Pancreas (tissue), 10 donors: ENCODE measurements around the gene DUS1L. TPM values are rescaled to one million over a fixed set of nuclear protein-coding genes. Genes with fewer than 3 reads are reported as not detected.

ENCODE experiments used
- ATAC-seq, 4 donors: fragments of 200-7000 bp; cut with Tn5 transposase; one replicate each; pipeline versions ENCODE4 v1.8.0 to v1.9.1; 2020; ENCODE audit warnings: mild to moderate bottlenecking in 4 of 4, moderate library complexity in 4 of 4
- DNase-seq, 6 donors: peaks; one replicate each; pipeline ENCODE4 v3.0.0-alpha.2; 2020
- FAIRE-seq: peaks from 2 replicates; lab custom pipeline; 2012; peaks lifted over from hg19 to GRCh38; lab: Jason Lieb, UNC
- H3K27ac ChIP-seq, 4 donors: fragments of 200-600 bp; sonication (generic); 1 replicate in 3 of 4; 2 replicates in 1 of 4; pipeline versions ENCODE4 v1.5.0 to v1.8.0; 2020
- H3K27me3 ChIP-seq, 4 donors: fragments of 200-600 bp; one replicate each; pipeline ENCODE4 v1.8.0; 2021
- H3K36me3 ChIP-seq, 3 donors: fragments of 200-600 bp; sonication (generic) in 1 of 3; one replicate each; pipeline versions ENCODE4 v1.5.0 to v1.8.0; 2020 to 2021
- H3K4me1 ChIP-seq, 3 donors: fragments of 200-600 bp; one replicate each; pipeline ENCODE4 v1.8.0; 2021
- H3K4me3 ChIP-seq, 4 donors: fragments of 200-600 bp; sonication (generic) in 2 of 4; one replicate each; pipeline versions ENCODE4 v1.5.0 to v1.8.0; 2020 to 2021
- H3K9me3 ChIP-seq, 4 donors: fragments of 200-600 bp; one replicate each; pipeline ENCODE4 v1.8.0; 2021
- WGBS, 2 donors: extraction: QIAGEN DNeasy Blood & Tissue Kit; methylation state at CpG; one replicate each; pipeline ENCODE4 v1.1.7; 2013; 5-methylcytosine and 5-hydroxymethylcytosine counted together
- intact Hi-C, 3 donors: fragments of 100-400 bp; cut with DNase I; formaldehyde crosslinking; loops; one replicate each; pipeline versions ENCODE4 v1.11.1 to v1.14.2; 2022
- polyA plus RNA-seq, 2 donors: library from polyadenylated mRNA; stranded (reverse); fragments of 200-250 nt; gene quantifications; one replicate each; pipeline ENCODE4 v1.2.3, GENCODE V29; 2013
- total RNA-seq, 6 donors: library from RNA; stranded (reverse); fragmentation: NEBNext Ultra II Directional in 4 of 6; extraction: Animal tissue kit (Norgen Biotek cat#: 25700) in 4 of 6; gene quantifications; one replicate each; pipeline versions ENCODE4 v1.2.1 to v1.2.4, GENCODE V29; 2021 to 2023
- TF ChIP-seq, protein P1 (sequence below), 4 donors: fragments of 200-600 bp; sonication (generic) in 3 of 4; IDR thresholded peaks; one replicate each; pipeline versions ENCODE4 v1.5.0 to v1.8.0; 2021; ENCODE audit warnings: antibody characterized with exemption in 4 of 4
- donor health status: healthy with polysubstance abuse.
- donor health status: DM: no; HTN: no; CAD: no; lungs with moderate emphysema.
- donor health status: DM: no; HTN: no; CAD: no.
- donor health status: control.
- donor health status: control.
- donor health status: Bipolar disorder and iron deficiency.
- donor health status: DM: yes; HTN: yes; CAD: no.
- donor health status: DM: no; HTN: no; CAD: no.
- donor health status: DM: no; HTN: no; CAD: no.
- donor health status: DM: yes; HTN: yes; CAD: no.

The DUS1L gene
- total and polyA plus RNA-seq, 8 donors = 56.0 to 186 (median 72.8) TPM

DNA sequence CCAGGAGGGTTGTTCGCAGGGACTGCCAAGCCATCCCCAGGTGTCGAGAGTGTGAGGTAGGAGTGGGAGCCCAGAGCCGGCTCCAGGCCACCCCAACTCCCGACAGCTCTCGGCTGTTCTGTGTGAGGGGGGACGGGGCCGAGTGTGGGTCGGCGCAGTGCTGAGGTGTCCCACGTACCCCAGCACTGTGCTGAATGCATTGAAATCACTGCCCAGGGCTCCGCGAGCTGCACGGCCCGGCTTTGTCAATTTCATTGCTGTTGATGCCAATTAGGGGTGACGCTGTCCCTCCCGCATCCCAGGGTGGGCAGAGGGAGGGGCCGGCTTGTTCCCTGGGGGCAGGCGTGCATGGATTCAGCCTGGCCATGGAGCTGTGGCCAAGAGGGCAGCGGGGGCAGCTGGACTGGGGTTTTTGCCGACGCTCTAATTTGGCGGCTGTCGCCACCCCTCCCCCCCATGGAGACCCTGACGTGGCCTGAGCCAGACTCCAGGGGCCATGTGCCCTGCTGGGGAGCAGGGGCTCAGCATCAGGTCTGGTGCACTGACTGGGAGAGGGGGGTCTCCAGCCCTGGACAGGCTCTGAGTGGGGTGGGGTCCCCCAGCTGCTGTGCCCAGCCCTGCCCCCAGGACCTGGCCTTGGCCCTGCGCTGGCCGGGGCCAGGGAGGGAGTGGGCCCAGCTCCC, 57.2 kb downstream of the DUS1L start:
- H3K4me1 ChIP-seq = no peaks in the 10 kb centered on the region
- intact Hi-C loops = no loop called here
- ATAC-seq (no peak), FAIRE-seq (no peak), DNase-seq (no peak)
- 93% methylated on average over 24 to 26 of the region's 26 CpGs for WGBS, 2 donors
- H3K27ac ChIP-seq = no peak overlapping the region
- TF ChIP-seq, protein P1, sequence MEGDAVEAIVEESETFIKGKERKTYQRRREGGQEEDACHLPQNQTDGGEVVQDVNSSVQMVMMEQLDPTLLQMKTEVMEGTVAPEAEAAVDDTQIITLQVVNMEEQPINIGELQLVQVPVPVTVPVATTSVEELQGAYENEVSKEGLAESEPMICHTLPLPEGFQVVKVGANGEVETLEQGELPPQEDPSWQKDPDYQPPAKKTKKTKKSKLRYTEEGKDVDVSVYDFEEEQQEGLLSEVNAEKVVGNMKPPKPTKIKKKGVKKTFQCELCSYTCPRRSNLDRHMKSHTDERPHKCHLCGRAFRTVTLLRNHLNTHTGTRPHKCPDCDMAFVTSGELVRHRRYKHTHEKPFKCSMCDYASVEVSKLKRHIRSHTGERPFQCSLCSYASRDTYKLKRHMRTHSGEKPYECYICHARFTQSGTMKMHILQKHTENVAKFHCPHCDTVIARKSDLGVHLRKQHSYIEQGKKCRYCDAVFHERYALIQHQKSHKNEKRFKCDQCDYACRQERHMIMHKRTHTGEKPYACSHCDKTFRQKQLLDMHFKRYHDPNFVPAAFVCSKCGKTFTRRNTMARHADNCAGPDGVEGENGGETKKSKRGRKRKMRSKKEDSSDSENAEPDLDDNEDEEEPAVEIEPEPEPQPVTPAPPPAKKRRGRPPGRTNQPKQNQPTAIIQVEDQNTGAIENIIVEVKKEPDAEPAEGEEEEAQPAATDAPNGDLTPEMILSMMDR (IDR thresholded peaks at IDR 0.05) = no peak
- no peak overlapping the region for H3K4me3 ChIP-seq
- H3K36me3 ChIP-seq = no peaks in the 10 kb centered on the region
- H3K27me3 ChIP-seq = no peaks in the 10 kb centered on the region
- H3K9me3 ChIP-seq = no peaks in the 10 kb centered on the region

Other genes with a start within 250 kb of the DUS1L start
- 10 to 100 TPM; 28.9 to 64.0 (median 50.2) TPM for gene MCRIP1, start 232.5 kb downstream of the DUS1L start, total RNA-seq
- gene MCRIP1, start 232.5 kb downstream of the DUS1L start, polyA plus RNA-seq = 100 to 1,000 TPM; 133 to 203 TPM
- under 1 TPM in 1 of 6 donors, not detected in 5; 0.19 TPM for gene PPP1R27, start 230.8 kb downstream of the DUS1L start, total RNA-seq
- gene PPP1R27, start 230.8 kb downstream of the DUS1L start, polyA plus RNA-seq = 1 to 10 TPM; 1.1 to 1.5 TPM
- 1,000 to 10,000 TPM; 1,057 to 2,130 (median 1,556) TPM for gene P4HB, start 205.3 kb downstream of the DUS1L start, total RNA-seq
- gene P4HB, start 205.3 kb downstream of the DUS1L start, polyA plus RNA-seq = 1,000 to 10,000 TPM in 1 of 2 donors, 100 to 1,000 TPM in 1; 876 to 1,399 TPM
- gene ARHGDIA, start 194.5 kb downstream of the DUS1L start, total RNA-seq = 100 to 1,000 TPM in 5 of 6 donors, 10 to 100 TPM in 1; 99.5 to 170 (median 160) TPM
- gene ARHGDIA, start 194.5 kb downstream of the DUS1L start, polyA plus RNA-seq = 100 to 1,000 TPM; 157 to 225 TPM
- gene ALYREF, start 174.2 kb downstream of the DUS1L start, total RNA-seq = 10 to 100 TPM; 14.4 to 27.8 (median 23.4) TPM
- 10 to 100 TPM; 10.3 to 22.6 TPM for gene ALYREF, start 174.2 kb downstream of the DUS1L start, polyA plus RNA-seq
- gene ANAPC11, start 174.1 kb downstream of the DUS1L start, total RNA-seq = 10 to 100 TPM; 33.3 to 45.5 (median 42.5) TPM
- 100 to 1,000 TPM in 1 of 2 donors, 10 to 100 TPM in 1; 95.1 to 112 TPM for gene ANAPC11, start 174.1 kb downstream of the DUS1L start, polyA plus RNA-seq
- gene NPB, start 163.6 kb downstream of the DUS1L start, total RNA-seq = under 1 TPM in 4 of 6 donors, not detected in 2; 0.19 to 0.62 (median 0.34) TPM
- under 1 TPM; 0.34 to 0.45 TPM for gene NPB, start 163.6 kb downstream of the DUS1L start, polyA plus RNA-seq
- gene PCYT2, start 154.4 kb downstream of the DUS1L start, total RNA-seq = 10 to 100 TPM in 5 of 6 donors, 1 to 10 TPM in 1; 9.0 to 20.7 (median 15.0) TPM
- 10 to 100 TPM; 22.3 to 35.3 TPM for gene PCYT2, start 154.4 kb downstream of the DUS1L start, polyA plus RNA-seq
- gene SIRT7, start 147.6 kb downstream of the DUS1L start, total RNA-seq = 10 to 100 TPM in 5 of 6 donors, 1 to 10 TPM in 1; 9.6 to 18.1 (median 12.0) TPM
- gene SIRT7, start 147.6 kb downstream of the DUS1L start, polyA plus RNA-seq = 10 to 100 TPM; 33.8 to 40.2 TPM
- 10 to 100 TPM in 1 of 6 donors, 1 to 10 TPM in 5; 6.4 to 11.1 (median 8.0) TPM for gene MAFG, start 138.1 kb downstream of the DUS1L start, total RNA-seq
- gene MAFG, start 138.1 kb downstream of the DUS1L start, polyA plus RNA-seq = 1 to 10 TPM; 6.9 to 8.2 TPM
- 100 to 1,000 TPM in 1 of 6 donors, 10 to 100 TPM in 5; 30.6 to 158 (median 52.3) TPM for gene PYCR1, start 128.5 kb downstream of the DUS1L start, total RNA-seq
- gene PYCR1, start 128.5 kb downstream of the DUS1L start, polyA plus RNA-seq = 10 to 100 TPM; 25.4 to 36.9 TPM
- not detected for gene MYADML2, start 118.6 kb downstream of the DUS1L start, total RNA-seq
- not detected for gene MYADML2, start 118.6 kb downstream of the DUS1L start, polyA plus RNA-seq
- gene NOTUM, start 104.6 kb downstream of the DUS1L start, total RNA-seq = under 1 TPM in 5 of 6 donors, not detected in 1; 0.14 to 0.44 (median 0.16) TPM
- under 1 TPM; 0.21 to 0.27 TPM for gene NOTUM, start 104.6 kb downstream of the DUS1L start, polyA plus RNA-seq
- 10 to 100 TPM; 12.2 to 25.7 (median 16.2) TPM for gene ASPSCR1, start 88.2 kb downstream of the DUS1L start, total RNA-seq
- 10 to 100 TPM; 70.8 to 78.8 TPM for gene ASPSCR1, start 88.2 kb downstream of the DUS1L start, polyA plus RNA-seq
- 10 to 100 TPM; 14.0 to 28.6 (median 16.4) TPM for gene CENPX, start 42.9 kb downstream of the DUS1L start, total RNA-seq
- 10 to 100 TPM; 43.6 to 62.4 TPM for gene CENPX, start 42.9 kb downstream of the DUS1L start, polyA plus RNA-seq
- gene LRRC45, start 42.5 kb downstream of the DUS1L start, total RNA-seq = 1 to 10 TPM; 5.3 to 9.9 (median 6.2) TPM
- 10 to 100 TPM; 20.0 to 21.6 TPM for gene LRRC45, start 42.5 kb downstream of the DUS1L start, polyA plus RNA-seq
- 1 to 10 TPM in 5 of 6 donors, under 1 TPM in 1; 0.97 to 3.3 (median 1.9) TPM for gene RAC3, start 34.1 kb downstream of the DUS1L start, total RNA-seq
- gene RAC3, start 34.1 kb downstream of the DUS1L start, polyA plus RNA-seq = 10 to 100 TPM in 1 of 2 donors, 1 to 10 TPM in 1; 6.0 to 12.6 TPM
- 10 to 100 TPM; 34.8 to 87.4 (median 51.1) TPM for gene DCXR, start 28.1 kb downstream of the DUS1L start, total RNA-seq
- gene DCXR, start 28.1 kb downstream of the DUS1L start, polyA plus RNA-seq = 100 to 1,000 TPM in 1 of 2 donors, 10 to 100 TPM in 1; 86.7 to 108 TPM
- 10 to 100 TPM; 18.2 to 30.8 (median 28.4) TPM for gene RFNG, start 14.0 kb downstream of the DUS1L start, total RNA-seq
- 10 to 100 TPM; 57.9 to 59.1 TPM for gene RFNG, start 14.0 kb downstream of the DUS1L start, polyA plus RNA-seq
- 10 to 100 TPM; 43.0 to 61.9 (median 49.1) TPM for gene GPS1, start 13.9 kb downstream of the DUS1L start, total RNA-seq
- 100 to 1,000 TPM; 142 to 149 TPM for gene GPS1, start 13.9 kb downstream of the DUS1L start, polyA plus RNA-seq
- 10 to 100 TPM; 12.4 to 69.4 (median 31.5) TPM for gene FASN, start 32.4 kb upstream of the DUS1L start, total RNA-seq
- gene FASN, start 32.4 kb upstream of the DUS1L start, polyA plus RNA-seq = 10 to 100 TPM; 31.8 to 50.2 TPM
- gene CCDC57, start 147.0 kb upstream of the DUS1L start, total RNA-seq = 10 to 100 TPM; 19.6 to 31.8 (median 22.9) TPM
- gene CCDC57, start 147.0 kb upstream of the DUS1L start, polyA plus RNA-seq = 100 to 1,000 TPM; 135 to 176 TPM
- gene SLC16A3, start 163.2 kb upstream of the DUS1L start, total RNA-seq = 10 to 100 TPM in 2 of 6 donors, 1 to 10 TPM in 4; 1.2 to 22.8 (median 4.2) TPM
- 1 to 10 TPM; 3.5 TPM for gene SLC16A3, start 163.2 kb upstream of the DUS1L start, polyA plus RNA-seq
- 10 to 100 TPM; 47.1 to 81.6 (median 62.5) TPM for gene CSNK1D, start 207.9 kb upstream of the DUS1L start, total RNA-seq
- gene CSNK1D, start 207.9 kb upstream of the DUS1L start, polyA plus RNA-seq = 100 to 1,000 TPM; 101 to 107 TPM